Tibial nerve (tissue), 4 donors: Measurements from ENCODE around the gene ST6GALNAC3. TPM values are rescaled to one million over a fixed set of nuclear protein-coding genes. Genes with fewer than 3 reads are reported as not detected.

Experiments
- DNase-seq, 2 donors: peaks; one replicate each; pipeline ENCODE4 v3.0.0-alpha.2; 2019; ENCODE audit warnings: low spot score in 2 of 2
- H3K27ac ChIP-seq, 4 donors: fragments of 200-600 bp; sonication (generic) in 3 of 4; one replicate each; pipeline ENCODE4 v1.5.1; 2017 to 2019; ENCODE audit warnings: mild to moderate bottlenecking in 1 of 4
- H3K27me3 ChIP-seq, 2 donors: fragments of 200-600 bp; sonication (generic) in 1 of 2; one replicate each; pipeline versions ENCODE4 v1.5.1 to v1.6.0; 2017 to 2019
- H3K36me3 ChIP-seq, 3 donors: fragments of 200-600 bp; sonication (generic); one replicate each; pipeline ENCODE4 v1.5.1; 2018 to 2019
- H3K4me1 ChIP-seq, 4 donors: fragments of 200-600 bp; sonication (generic) in 3 of 4; one replicate each; pipeline ENCODE4 v1.5.1; 2017 to 2019
- H3K4me3 ChIP-seq, 4 donors: fragments of 200-600 bp; sonication (generic) in 3 of 4; one replicate each; pipeline ENCODE4 v1.5.1; 2017 to 2019; ENCODE audit warnings: mild to moderate bottlenecking in 1 of 4, moderate library complexity in 1 of 4
- H3K9me3 ChIP-seq, 4 donors: fragments of 200-600 bp; sonication (generic) in 3 of 4; one replicate each; pipeline ENCODE4 v1.5.1; 2017 to 2019
- CTCF ChIP-seq, 5 experiments: fragments of 200-600 bp in 3 of 5; fragments of 450-650 bp in 2 of 5; sonication (generic) in 3 of 5; IDR thresholded peaks; one replicate each; pipeline ENCODE4 v1.5.1; 2016 to 2019; ENCODE audit warnings: antibody characterized with exemption in 5 of 5, mild to moderate bottlenecking in 3 of 5, moderate library complexity in 2 of 5
- EP300 ChIP-seq, 2 donors: sonication (generic); formaldehyde crosslinking; IDR thresholded peaks; one replicate each; pipeline ENCODE4 v1.6.1; 2017; ENCODE audit warnings: antibody characterized with exemption in 2 of 2, mild to moderate bottlenecking in 1 of 2
- POLR2A ChIP-seq, 2 donors: fragments of 450-650 bp; IDR thresholded peaks; one replicate each; pipeline ENCODE4 v1.6.1; 2017; ENCODE audit warnings: antibody characterized with exemption in 2 of 2, mild to moderate bottlenecking in 2 of 2, moderate library complexity in 2 of 2
- WGBS, 2 donors: methylation state at CpG; one replicate each; pipeline ENCODE4 v1.1.5; 2018; 5-methylcytosine and 5-hydroxymethylcytosine counted together
- total RNA-seq, 4 donors: library from RNA; depleted of rRNA; stranded (reverse); fragments of >200 nt; gene quantifications; one replicate each; pipeline ENCODE4 v1.1.0, GENCODE V29; 2016

ST6GALNAC3 gene
- total RNA-seq, 4 donors from 2014 or later: 2.7 to 6.6 (median 4.9) TPM

DNA sequence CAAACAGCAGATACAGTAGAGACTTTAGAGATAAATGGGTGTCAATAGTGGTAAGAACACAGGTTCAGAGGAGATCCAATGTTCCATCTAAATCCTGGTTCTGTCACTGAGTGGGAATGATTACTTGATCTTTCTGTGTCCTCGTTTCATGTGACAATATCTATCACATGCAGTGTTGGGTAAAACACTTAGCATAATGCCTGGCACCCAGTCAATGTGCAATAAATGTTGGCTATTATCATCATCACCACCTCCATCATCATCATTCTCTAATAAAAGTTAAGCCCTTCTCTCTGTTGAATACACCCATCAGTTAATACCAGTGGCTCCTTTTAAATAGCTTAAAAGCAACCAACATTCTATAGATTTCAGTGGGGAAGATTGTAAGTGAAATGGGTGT is 184.7 kb downstream of the ST6GALNAC3 start:
- no peaks in the 10 kb centered on the region for H3K9me3 ChIP-seq
- H3K4me3 ChIP-seq: no peak overlapping the region
- H3K27me3 ChIP-seq: no peaks in the 10 kb centered on the region
- TF ChIP-seq POLR2A (IDR thresholded peaks at IDR 0.05): no peak
- TF ChIP-seq EP300 (IDR thresholded peaks at IDR 0.05): no peak
- TF ChIP-seq CTCF (IDR thresholded peaks at IDR 0.05): no peak
- DNase-seq: no peak
- 75 to 77% methylated on average over 1 of the region's 1 CpG for WGBS, 2 donors
- H3K4me1 ChIP-seq: peaks cover 0 to 9% (median 2%) of the 10 kb centered on the region in 4 donors
- H3K36me3 ChIP-seq: no peaks in the 10 kb centered on the region
- H3K27ac ChIP-seq: no peak overlapping the region

DNA sequence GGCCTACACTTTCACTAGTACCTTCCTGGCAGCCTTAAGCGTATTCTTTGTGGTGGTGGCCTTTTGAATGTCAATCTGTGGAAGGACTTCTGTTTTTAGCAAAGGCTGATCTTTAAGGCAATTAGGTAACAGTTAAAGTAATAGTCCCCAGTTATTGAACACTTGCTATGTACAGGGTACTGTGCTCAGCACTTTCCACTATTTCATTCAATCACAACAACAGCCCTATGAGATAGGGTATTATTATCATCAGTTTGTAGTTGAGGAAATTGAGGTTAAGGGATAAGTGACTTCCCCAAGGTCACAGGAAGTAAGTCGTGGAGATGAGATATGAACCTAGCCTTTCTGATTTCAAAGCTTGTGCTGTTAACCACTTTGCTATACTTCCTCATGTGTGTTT is 185.7 kb downstream of the ST6GALNAC3 start:
- Histone ChIP-seq H3K27me3 (no peaks in the 10 kb centered on the region), H3K36me3 (no peaks in the 10 kb centered on the region), H3K4me3 (no peak overlapping the region), H3K27ac (no peak overlapping the region), H3K9me3 (no peaks in the 10 kb centered on the region), H3K4me1 (peaks cover 0 to 4% (median 2%) of the 10 kb centered on the region in 4 donors)
- TF ChIP-seq EP300 (IDR thresholded peaks at IDR 0.05) (no peak), CTCF (IDR thresholded peaks at IDR 0.05) (no peak)
- 72 to 76% methylated on average over 2 of the region's 2 CpGs for WGBS, 2 donors
- DNase-seq: no peak

DNA sequence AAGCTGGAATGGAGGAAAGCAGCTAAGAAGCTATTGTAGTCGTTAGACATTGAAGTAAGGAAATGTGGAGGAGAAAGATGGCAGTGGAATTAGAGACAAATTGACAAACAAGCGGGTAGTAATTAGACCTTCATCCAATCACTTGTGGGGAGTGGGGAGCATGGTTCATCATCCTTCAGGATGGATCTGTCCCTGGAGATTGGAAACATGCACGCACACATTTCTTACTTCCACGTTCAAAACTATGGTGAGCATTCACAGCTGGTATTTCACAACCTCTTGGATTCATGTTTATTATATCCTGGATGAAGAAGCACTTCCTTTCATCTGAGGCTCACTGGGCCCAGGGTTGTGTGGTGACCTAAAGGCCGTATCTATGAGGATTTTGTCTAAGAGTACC is 188.1 kb downstream of the ST6GALNAC3 start:
- Histone ChIP-seq H3K36me3 (no peaks in the 10 kb centered on the region), H3K4me3 (no peak overlapping the region)
- 83 to 92% methylated on average over 5 of the region's 5 CpGs for WGBS, 2 donors

GRCh38 chr1:76264642-76265041 is 190.1 kb downstream of the ST6GALNAC3 start:
- DNase-seq: no peak
- Histone ChIP-seq H3K4me3 (no peak overlapping the region), H3K27me3 (no peaks in the 10 kb centered on the region), H3K36me3 (no peaks in the 10 kb centered on the region), H3K4me1 (peaks cover 0 to 8% (median 0%) of the 10 kb centered on the region in 4 donors), H3K27ac (no peak overlapping the region), H3K9me3 (no peaks in the 10 kb centered on the region)
- TF ChIP-seq POLR2A (IDR thresholded peaks at IDR 0.05) (no peak), EP300 (IDR thresholded peaks at IDR 0.05) (no peak), CTCF (IDR thresholded peaks at IDR 0.05) (no peak)

More for the DNA sequence above, 188.1 kb downstream of the ST6GALNAC3 start:
- no peaks in the 10 kb centered on the region for H3K27me3 ChIP-seq
- H3K4me1 ChIP-seq: peaks cover 0 to 5% (median 2%) of the 10 kb centered on the region in 4 donors
- no peak for DNase-seq
- TF ChIP-seq EP300 (IDR thresholded peaks at IDR 0.05) (no peak), CTCF (IDR thresholded peaks at IDR 0.05) (no peak), POLR2A (IDR thresholded peaks at IDR 0.05) (no peak)
- H3K27ac ChIP-seq: no peak overlapping the region
- H3K9me3 ChIP-seq: no peaks in the 10 kb centered on the region

DNA sequence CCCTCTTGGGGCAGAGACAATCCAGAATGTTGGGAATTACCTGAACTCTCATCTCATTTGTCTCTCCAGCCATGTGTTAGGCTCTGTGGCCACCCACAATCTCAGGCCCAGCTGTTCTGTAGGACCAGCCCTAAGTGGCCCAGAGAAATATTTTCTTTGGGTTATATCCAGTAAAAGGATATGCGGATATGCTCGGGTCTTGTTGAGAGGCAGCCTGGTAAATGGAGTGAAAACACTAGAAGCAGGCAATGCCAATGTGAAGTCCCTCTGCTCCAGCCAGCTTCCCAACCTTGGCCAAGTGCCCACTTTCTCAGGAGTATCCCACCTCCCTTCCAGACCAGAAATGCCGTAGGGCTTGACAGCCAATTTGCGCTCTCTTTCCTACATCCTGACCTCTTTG is 192.2 kb downstream of the ST6GALNAC3 start:
- Histone ChIP-seq H3K4me3 (no peak overlapping the region), H3K36me3 (no peaks in the 10 kb centered on the region), H3K27ac (no peak overlapping the region), H3K27me3 (no peaks in the 10 kb centered on the region), H3K9me3 (no peaks in the 10 kb centered on the region), H3K4me1 (peaks cover 0 to 11% (median 0%) of the 10 kb centered on the region in 4 donors)
- WGBS, 2 donors: 67 to 73% methylated on average over 4 of the region's 4 CpGs
- no peak for DNase-seq
- TF ChIP-seq POLR2A (IDR thresholded peaks at IDR 0.05) (no peak), CTCF (IDR thresholded peaks at IDR 0.05) (no peak), EP300 (IDR thresholded peaks at IDR 0.05) (no peak)
